Colonic mucosa (tissue), 4 donors: ENCODE results near the gene SRGAP1. TPM values are rescaled to one million over a fixed set of nuclear protein-coding genes. Genes with fewer than 3 reads are reported as not detected.
"Not testable (repeated sequence)": the region's sequence is repeated elsewhere in the genome, so short reads cannot be mapped to it uniquely, and the experiment has no call there.

Experiments
- DNase-seq: peaks from one replicate; pipeline ENCODE4 v3.0.0-alpha.2; 2020
- H3K27ac ChIP-seq: fragments of 200-600 bp; one replicate; pipeline ENCODE4 v1.8.0; 2021
- H3K27me3 ChIP-seq: fragments of 200-600 bp; one replicate; pipeline ENCODE4 v1.8.0; 2021
- H3K36me3 ChIP-seq: fragments of 200-600 bp; one replicate; pipeline ENCODE4 v1.8.0; 2021
- H3K4me1 ChIP-seq: fragments of 200-600 bp; one replicate; pipeline ENCODE4 v1.8.0; 2021; ENCODE audit warnings: mild to moderate bottlenecking
- H3K4me3 ChIP-seq: fragments of 200-600 bp; one replicate; pipeline ENCODE4 v1.8.0; 2021
- H3K9ac ChIP-seq, 2 donors: one replicate each; pipeline ENCODE4 v1.7.0; 2013; ENCODE audit warnings: control low read depth in 2 of 2, low read depth in 2 of 2, low read length in 2 of 2
- H3K9me3 ChIP-seq: fragments of 200-600 bp; one replicate; pipeline ENCODE4 v1.8.0; 2021
- CTCF ChIP-seq: fragments of 200-600 bp; IDR thresholded peaks from one replicate; pipeline ENCODE4 v1.8.0; 2022; ENCODE audit warnings: antibody characterized with exemption, mild to moderate bottlenecking
- intact Hi-C: fragments of 100-400 bp; cut with DNase I; formaldehyde crosslinking; loops from one replicate; pipeline ENCODE4 v1.14.1; 2022
- total RNA-seq, 2 donors: library from RNA; stranded (reverse); fragmentation: NEBNext Ultra II Directional in 1 of 2; extraction: Animal tissue kit (Norgen Biotek cat#: 25700) in 1 of 2; gene quantifications; one replicate each; pipeline ENCODE4 v1.2.1, GENCODE V29; 2021
- donor health status: healthy.
- donor health status: DM: no; HTN: no; CAD: no.
- donor health status: DM: no; HTN: no; CAD: no.

The SRGAP1 gene
- total RNA-seq, 2 donors from 2014 or later, result 8.7 to 9.8 TPM

DNA sequence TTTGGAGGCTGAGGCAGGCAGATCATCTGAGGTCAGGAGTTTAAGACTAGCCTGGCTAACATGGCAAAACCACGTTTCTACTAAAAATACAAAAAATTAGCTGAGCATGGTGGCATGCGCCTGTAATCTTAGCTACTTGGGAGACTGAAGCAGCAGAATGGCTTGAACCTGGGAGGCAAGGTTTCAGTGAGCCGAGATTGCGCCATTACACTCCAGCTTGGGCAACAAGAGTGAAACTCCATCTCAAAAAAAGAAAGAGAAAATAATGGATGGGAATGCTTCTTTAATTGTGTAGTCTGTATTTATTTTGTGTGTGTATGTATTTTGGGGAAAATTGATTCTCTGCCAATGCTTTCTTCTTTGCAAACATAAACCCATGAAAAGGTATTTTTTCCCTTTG, 32.5 kb downstream of the SRGAP1 start:
- Histone ChIP-seq H3K9me3 (no peaks in the 10 kb centered on the region), H3K4me1 (no peaks in the 10 kb centered on the region), H3K36me3 (no peaks in the 10 kb centered on the region), H3K27me3 (no peaks in the 10 kb centered on the region), H3K27ac (no peak overlapping the region), H3K4me3 (no peak overlapping the region), H3K9ac (no peak overlapping the region)
- no peak for DNase-seq
- intact Hi-C loops, result no loop called here
- TF ChIP-seq CTCF, result no peak

DNA sequence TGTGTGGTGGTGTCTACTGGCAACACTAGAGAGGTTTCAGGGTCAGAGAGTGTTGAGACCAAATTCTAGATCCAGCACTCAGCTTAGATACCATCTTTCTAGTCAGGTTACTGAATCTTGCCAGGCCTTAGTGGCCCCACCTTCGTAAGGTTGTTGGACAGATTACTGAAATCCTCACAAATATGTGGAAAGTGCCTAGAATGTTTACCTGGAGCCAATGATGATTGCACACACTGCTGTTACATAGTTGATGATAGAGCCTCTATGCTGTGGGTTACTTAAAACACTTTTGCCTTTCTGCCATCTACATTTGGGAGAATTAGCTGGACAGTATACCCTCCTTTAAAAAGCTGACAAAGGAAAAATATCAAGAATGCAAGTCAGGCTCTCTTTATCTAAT, 33.2 kb downstream of the SRGAP1 start:
- Histone ChIP-seq H3K9me3 (no peaks in the 10 kb centered on the region), H3K9ac (no peak overlapping the region), H3K27ac (no peak overlapping the region), H3K27me3 (no peaks in the 10 kb centered on the region), H3K36me3 (no peaks in the 10 kb centered on the region), H3K4me3 (no peak overlapping the region), H3K4me1 (no peaks in the 10 kb centered on the region)
- TF ChIP-seq CTCF, result no peak
- intact Hi-C loops, result no loop called here
- no peak for DNase-seq

DNA sequence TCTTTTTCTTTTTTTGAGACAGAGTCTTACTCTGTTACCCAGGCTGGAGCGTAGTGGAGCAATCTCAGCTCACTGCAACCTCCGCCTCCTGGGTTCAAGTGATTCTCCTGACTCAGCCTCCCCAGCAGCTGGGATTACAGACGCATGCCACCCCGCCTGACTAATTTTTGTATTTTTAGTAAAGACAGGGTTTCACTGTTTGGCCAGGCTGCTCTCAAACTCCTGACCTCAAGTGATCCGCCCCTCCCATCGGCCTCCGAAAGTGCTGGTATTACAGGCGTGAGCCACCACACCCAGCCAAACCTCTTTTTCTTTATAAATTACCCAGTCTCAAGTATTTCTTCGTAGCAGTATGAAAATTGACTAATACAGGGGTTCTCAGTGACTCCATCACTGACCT, 35.7 kb downstream of the SRGAP1 start:
- H3K36me3 ChIP-seq, H3K4me1 ChIP-seq, H3K4me3 ChIP-seq, H3K9me3 ChIP-seq, H3K9ac ChIP-seq, H3K27me3 ChIP-seq, intact Hi-C loops, H3K27ac ChIP-seq, DNase-seq: not testable (repeated sequence)

DNA sequence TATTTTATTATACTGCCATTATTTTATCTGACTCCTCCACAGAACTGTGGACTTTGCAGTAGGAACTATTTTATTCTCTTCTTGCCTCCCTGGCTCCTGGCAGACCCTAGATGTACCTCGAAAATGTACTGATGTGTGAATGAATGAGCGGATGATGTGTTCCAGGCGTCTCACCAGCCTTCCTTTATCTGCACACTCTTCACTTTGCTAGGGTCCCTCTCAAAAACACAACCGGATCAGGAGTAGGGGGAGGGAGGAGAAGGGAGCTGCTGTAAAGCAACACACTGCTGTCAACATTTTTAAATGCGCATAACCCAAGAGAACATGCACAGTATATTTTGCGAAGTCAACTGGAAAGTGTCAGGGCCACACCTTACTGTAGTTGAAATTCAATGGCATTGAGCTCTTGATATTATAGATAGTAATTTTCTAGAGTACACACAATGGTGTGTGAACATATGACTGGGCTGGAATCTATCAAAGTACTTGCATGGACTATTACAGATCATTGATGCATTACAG, 36.3 kb downstream of the SRGAP1 start:
- intact Hi-C loops, result no loop called here
- no peak for DNase-seq
- no peak overlapping the region for H3K9ac ChIP-seq
- H3K9me3 ChIP-seq, result no peaks in the 10 kb centered on the region
- no peak overlapping the region for H3K4me3 ChIP-seq
- H3K36me3 ChIP-seq, result no peaks in the 10 kb centered on the region
- no peaks in the 10 kb centered on the region for H3K4me1 ChIP-seq
- H3K27ac ChIP-seq, result no peak overlapping the region
- H3K27me3 ChIP-seq, result no peaks in the 10 kb centered on the region
- TF ChIP-seq CTCF, result no peak

DNA sequence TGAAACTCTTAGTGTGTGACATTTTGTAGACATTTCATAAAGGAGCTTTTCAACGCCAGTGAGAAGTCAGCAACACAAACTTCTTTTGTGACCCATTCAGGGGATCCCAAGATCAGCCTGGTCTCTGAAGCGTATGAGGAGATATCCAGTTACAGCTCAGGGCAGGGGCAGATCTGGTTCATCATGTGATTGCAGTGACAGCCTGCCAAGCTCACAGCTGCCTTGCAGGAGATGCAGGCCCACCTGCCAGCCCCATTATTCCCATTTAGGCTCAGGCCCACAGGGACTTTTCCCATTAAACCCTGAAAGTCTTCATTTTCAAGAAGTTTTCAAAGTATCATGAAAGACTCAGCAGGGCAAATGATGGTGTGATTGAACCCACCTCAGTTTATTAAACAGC, 38.3 kb downstream of the SRGAP1 start:
- H3K4me1 ChIP-seq, result no peaks in the 10 kb centered on the region
- TF ChIP-seq CTCF, result no peak
- DNase-seq, result no peak
- no peak overlapping the region for H3K9ac ChIP-seq
- H3K27me3 ChIP-seq, result no peaks in the 10 kb centered on the region
- no peaks in the 10 kb centered on the region for H3K9me3 ChIP-seq
- H3K4me3 ChIP-seq, result no peak overlapping the region
- H3K36me3 ChIP-seq, result no peaks in the 10 kb centered on the region
- no peak overlapping the region for H3K27ac ChIP-seq
- intact Hi-C loops, result no loop called here

DNA sequence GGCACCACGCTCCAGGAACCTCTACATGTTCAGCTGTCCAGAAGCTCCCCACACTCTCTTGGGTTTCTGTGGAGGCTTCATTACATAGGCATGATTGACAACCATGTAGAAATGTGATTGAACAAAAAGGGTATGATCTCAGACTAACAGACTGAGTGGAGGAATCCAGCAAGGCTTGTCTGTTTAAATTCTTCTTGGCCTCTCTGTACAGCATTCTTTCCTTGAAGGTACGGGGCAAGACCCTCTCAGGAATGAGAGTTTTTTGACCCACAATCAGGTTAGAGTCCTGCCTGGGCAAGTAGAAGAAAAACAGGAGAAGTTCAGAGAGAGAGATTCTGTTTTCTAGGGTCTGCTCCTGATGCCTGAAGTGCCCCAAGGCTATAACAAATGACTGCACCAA, 40.9 kb downstream of the SRGAP1 start:
- intact Hi-C loops, result no loop called here
- no peak for DNase-seq
- Histone ChIP-seq H3K4me1 (no peaks in the 10 kb centered on the region), H3K27me3 (no peaks in the 10 kb centered on the region), H3K9me3 (no peaks in the 10 kb centered on the region), H3K27ac (no peak overlapping the region), H3K9ac (no peak overlapping the region), H3K4me3 (no peak overlapping the region), H3K36me3 (no peaks in the 10 kb centered on the region)
- TF ChIP-seq CTCF, result no peak
